Breast epithelium (tissue), 3 donors: ENCODE measurements around the gene BMPER.

ENCODE experiments used
- CTCF ChIP-seq, 3 donors: fragments of 450-650 bp; IDR thresholded peaks; one replicate each; pipeline ENCODE4 v1.5.1; 2016 to 2017; ENCODE audit warnings: antibody characterized with exemption in 3 of 3, mild to moderate bottlenecking in 3 of 3, moderate library complexity in 3 of 3
- POLR2A ChIP-seq: fragments of 450-650 bp; IDR thresholded peaks from one replicate; pipeline ENCODE4 v1.6.1; 2016; ENCODE audit warnings: antibody characterized with exemption, mild to moderate bottlenecking, moderate library complexity
- POLR2AphosphoS5 ChIP-seq, 3 donors: sonication (generic); formaldehyde crosslinking; IDR thresholded peaks; one replicate each; pipeline ENCODE4 v1.6.1; 2017; ENCODE audit warnings: antibody characterized with exemption in 3 of 3

DNA sequence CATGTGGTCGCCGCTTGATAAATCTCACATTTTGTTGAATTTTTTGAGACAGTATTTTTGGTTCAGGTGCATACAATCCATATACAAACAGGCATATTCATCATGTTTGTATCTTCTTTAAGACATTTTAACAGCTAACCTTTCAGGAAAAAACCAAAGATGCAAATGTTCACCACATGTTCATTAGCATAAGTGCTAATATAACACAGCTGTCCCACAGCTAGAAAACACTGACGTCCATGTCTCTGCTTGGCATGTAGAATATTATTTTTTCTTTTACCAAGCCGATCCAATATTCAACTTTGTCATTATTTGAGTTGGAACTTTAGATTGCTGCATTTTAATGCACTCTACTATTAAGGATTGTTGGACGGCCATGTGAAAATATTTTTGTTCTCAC is 31.2 kb downstream of the BMPER start:
- TF ChIP-seq CTCF (IDR thresholded peaks at IDR 0.05) = no peak
- no peak for TF ChIP-seq POLR2A
- TF ChIP-seq POLR2AphosphoS5 (IDR thresholded peaks at IDR 0.05) = no peak
